Panc1 (cell line): ENCODE measurements around the gene KRT33A. TPM values are rescaled to one million over a fixed set of nuclear protein-coding genes. Genes with fewer than 3 reads are reported as not detected.

Source experiments
- ATAC-seq: fragments of 200-7000 bp; cut with Tn5 transposase; 2 replicates; pipeline ENCODE4 v1.9.1; 2020; ENCODE audit warnings: mild to moderate bottlenecking, moderate library complexity
- BruUV-seq: library from RNA; stranded (reverse); fragments of 400-500 nt; replicated peaks from 2 replicates; lab custom pipeline; 2021; lab: Mats Ljungman, UMichigan
- CTCF ChIA-PET: fragments of 300-600 bp; sonication (Branson Sonifier 250); formaldehyde crosslinking; loops from one replicate; lab custom pipeline; 2022; ENCODE audit warnings: antibody characterized with exemption; lab: Charles Lee
- POLR2A ChIA-PET: fragments of 300-600 bp; sonication (Branson Sonifier 250); formaldehyde crosslinking; loops from one replicate; lab custom pipeline; 2022; ENCODE audit warnings: antibody characterized with exemption; lab: Charles Lee
- DNase-seq: peaks from one replicate; pipeline ENCODE4 v3.0.0-alpha.2; 2010; ENCODE audit warnings: low read depth, low spot score
- H3K27ac ChIP-seq: 2 replicates; pipeline ENCODE4 v1.5.1; 2011; ENCODE audit warnings: mild to moderate bottlenecking, low read length, inconsistent platforms
- H3K27me3 ChIP-seq: fragments of 200-500 bp; sonication (Bioruptor generic); 2 replicates; pipeline ENCODE4 v1.6.0; 2014; ENCODE audit warnings: low read length, inconsistent platforms; ENCODE audit not compliant: control insufficient read depth, insufficient read depth
- H3K36me3 ChIP-seq: fragments of 200-500 bp; sonication (Bioruptor generic); 2 replicates; pipeline ENCODE4 v1.5.1; 2014; ENCODE audit warnings: inconsistent platforms, mild to moderate bottlenecking, low read length, moderate library complexity; ENCODE audit not compliant: control insufficient read depth, insufficient read depth
- H3K4me1 ChIP-seq: 2 replicates; pipeline ENCODE4 v1.5.1; 2011; ENCODE audit warnings: inconsistent platforms, mild to moderate bottlenecking, low read length, moderate library complexity; ENCODE audit not compliant: control insufficient read depth, insufficient read depth
- H3K4me3 ChIP-seq, 2 experiments: 2 replicates each; pipeline ENCODE4 v1.5.1; 2011 to 2012; ENCODE audit warnings: low read depth in 2 of 2, low read length in 2 of 2, mild to moderate bottlenecking in 2 of 2, inconsistent platforms in 1 of 2, moderate library complexity in 1 of 2
- H3K9me3 ChIP-seq: fragments of 200-500 bp; sonication (Bioruptor generic); 2 replicates; pipeline ENCODE4 v1.5.1; 2014; ENCODE audit warnings: low read depth, mild to moderate bottlenecking, inconsistent platforms, low read length, moderate library complexity; ENCODE audit not compliant: control insufficient read depth, insufficient read depth
- CTCF ChIP-seq: fragments of 450-650 bp; IDR thresholded peaks from 2 replicates; pipeline ENCODE4 v1.5.1; 2017; ENCODE audit warnings: mild to moderate bottlenecking
- POLR2AphosphoS5 ChIP-seq: IDR thresholded peaks from 2 replicates; pipeline ENCODE4 v1.6.1; 2012; ENCODE audit warnings: mild to moderate bottlenecking, low read depth, low read length, moderate library complexity
- SIN3A ChIP-seq: IDR thresholded peaks from 2 replicates; pipeline ENCODE4 v1.6.1; 2012; ENCODE audit warnings: low read depth, mild to moderate bottlenecking, low read length, moderate library complexity, borderline replicate concordance; ENCODE audit not compliant: insufficient read depth
- TCF7L2 ChIP-seq: IDR thresholded peaks from 2 replicates; pipeline ENCODE4 v1.6.1; 2011; ENCODE audit warnings: mild to moderate bottlenecking, low read depth, low read length, inconsistent platforms
- in situ Hi-C: cut with HindIII; loops from 2 replicates; pipeline ENCODE4 v1.10.0; 2016; ENCODE audit warnings: low sequenced_read_pairs, low pct_unique_long_range_greater_than_20kb
- intact Hi-C: fragments of 100-400 bp; cut with micrococcal nuclease; formaldehyde crosslinking; loops from one replicate; pipeline ENCODE4 v1.10.0; 2022; ENCODE audit not compliant: unreplicated experiment
- total RNA-seq: library from RNA; stranded (reverse); gene quantifications from one replicate; pipeline ENCODE4 v1.2.1, GENCODE V29; 2021; ENCODE audit not compliant: unreplicated experiment
- TF ChIP-seq, protein P1 (sequence below), 2 experiments: IDR thresholded peaks; 2 replicates each; pipeline ENCODE4 v1.6.1; 2011 to 2012; ENCODE audit warnings: low read depth in 2 of 2, control low read depth in 1 of 2, low read length in 1 of 2, mild to moderate bottlenecking in 1 of 2, moderate library complexity in 1 of 2; ENCODE audit not compliant: insufficient read depth in 1 of 2

Gene KRT33A
- total RNA-seq, 1 experiment from 2014 or later, result not detected

- DNase-seq, result no peak
- Histone ChIP-seq H3K27me3 (no peaks in the 10 kb centered on the region), H3K27ac (no peak overlapping the region), H3K36me3 (no peaks in the 10 kb centered on the region), H3K4me1 (no peaks in the 10 kb centered on the region), H3K4me3 (no peak overlapping the region), H3K9me3 (no peaks in the 10 kb centered on the region)
- no TSS peak for BruUV-seq
- in situ Hi-C loops, result no loop called here
- TF ChIP-seq SIN3A (no peak), TCF7L2 (no peak), CTCF (no peak), POLR2AphosphoS5 (no peak)
- TF ChIP-seq, protein P1, sequence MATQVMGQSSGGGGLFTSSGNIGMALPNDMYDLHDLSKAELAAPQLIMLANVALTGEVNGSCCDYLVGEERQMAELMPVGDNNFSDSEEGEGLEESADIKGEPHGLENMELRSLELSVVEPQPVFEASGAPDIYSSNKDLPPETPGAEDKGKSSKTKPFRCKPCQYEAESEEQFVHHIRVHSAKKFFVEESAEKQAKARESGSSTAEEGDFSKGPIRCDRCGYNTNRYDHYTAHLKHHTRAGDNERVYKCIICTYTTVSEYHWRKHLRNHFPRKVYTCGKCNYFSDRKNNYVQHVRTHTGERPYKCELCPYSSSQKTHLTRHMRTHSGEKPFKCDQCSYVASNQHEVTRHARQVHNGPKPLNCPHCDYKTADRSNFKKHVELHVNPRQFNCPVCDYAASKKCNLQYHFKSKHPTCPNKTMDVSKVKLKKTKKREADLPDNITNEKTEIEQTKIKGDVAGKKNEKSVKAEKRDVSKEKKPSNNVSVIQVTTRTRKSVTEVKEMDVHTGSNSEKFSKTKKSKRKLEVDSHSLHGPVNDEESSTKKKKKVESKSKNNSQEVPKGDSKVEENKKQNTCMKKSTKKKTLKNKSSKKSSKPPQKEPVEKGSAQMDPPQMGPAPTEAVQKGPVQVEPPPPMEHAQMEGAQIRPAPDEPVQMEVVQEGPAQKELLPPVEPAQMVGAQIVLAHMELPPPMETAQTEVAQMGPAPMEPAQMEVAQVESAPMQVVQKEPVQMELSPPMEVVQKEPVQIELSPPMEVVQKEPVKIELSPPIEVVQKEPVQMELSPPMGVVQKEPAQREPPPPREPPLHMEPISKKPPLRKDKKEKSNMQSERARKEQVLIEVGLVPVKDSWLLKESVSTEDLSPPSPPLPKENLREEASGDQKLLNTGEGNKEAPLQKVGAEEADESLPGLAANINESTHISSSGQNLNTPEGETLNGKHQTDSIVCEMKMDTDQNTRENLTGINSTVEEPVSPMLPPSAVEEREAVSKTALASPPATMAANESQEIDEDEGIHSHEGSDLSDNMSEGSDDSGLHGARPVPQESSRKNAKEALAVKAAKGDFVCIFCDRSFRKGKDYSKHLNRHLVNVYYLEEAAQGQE (IDR thresholded peaks at IDR 0.05; ENCODE audit: insufficient read depth in 1 of 2, low read depth in 2 of 2, low read length in 1 of 2), result no peak
- CTCF ChIA-PET, result no interaction called here
- ATAC-seq, result no peak
- POLR2A ChIA-PET, result no interaction called here
- intact Hi-C loops, result loop anchor here (5.0 kb wide), 1 partner anchor 432 kb away; no protein-coding TSS in a partner anchor
Measured at GRCh38 chr17:41338961-41339485, 11.6 kb downstream of the KRT33A start.

- intact Hi-C loops (loop anchor here (5.0 kb wide), 1 partner anchor 428 kb away; no protein-coding TSS in a partner anchor), in situ Hi-C loops (no loop called here)
- TF ChIP-seq, protein P1 (IDR thresholded peaks at IDR 0.05; ENCODE audit: insufficient read depth in 1 of 2, low read depth in 2 of 2, low read length in 1 of 2), result no peak
- TF ChIP-seq POLR2AphosphoS5 (no peak), CTCF (no peak), SIN3A (no peak), TCF7L2 (no peak)
- no peaks in the 10 kb centered on the region for H3K4me1 ChIP-seq
- POLR2A ChIA-PET, result no interaction called here
- ATAC-seq, result no peak
- H3K27ac ChIP-seq, result no peak overlapping the region
- H3K4me3 ChIP-seq, result no peak overlapping the region
- no peak for DNase-seq
- H3K9me3 ChIP-seq, result no peaks in the 10 kb centered on the region
- no TSS peak for BruUV-seq
- no peaks in the 10 kb centered on the region for H3K36me3 ChIP-seq
- H3K27me3 ChIP-seq, result no peaks in the 10 kb centered on the region
- CTCF ChIA-PET, result no interaction called here
Measured at GRCh38 chr17:41335747-41336146, 14.9 kb downstream of the KRT33A start.
